ACC112 (cell line): ENCODE results near the gene MTCL1.

Source experiments
- H2AFZ ChIP-seq: fragments of 200-600 bp; sonication (generic); one replicate; pipeline ENCODE4 v1.6.0; 2017; ENCODE audit warnings: antibody characterized with exemption, low read length; ENCODE audit not compliant: unreplicated experiment
- H3K27ac ChIP-seq: fragments of 200-600 bp; sonication (generic); 2 replicates; pipeline ENCODE4 v1.5.1; 2014; ENCODE audit warnings: low read depth, mild to moderate bottlenecking, antibody characterized with exemption, low read length, moderate library complexity
- H3K27me3 ChIP-seq: fragments of 200-600 bp; sonication (generic); 2 replicates; pipeline ENCODE4 v1.6.1; 2014; ENCODE audit warnings: mild to moderate bottlenecking, antibody characterized with exemption, low read length, moderate library complexity, mixed read lengths; ENCODE audit not compliant: insufficient read depth
- H3K36me3 ChIP-seq: fragments of 200-600 bp; sonication (generic); 2 replicates; pipeline ENCODE4 v1.6.1; 2016; ENCODE audit warnings: mild to moderate bottlenecking, antibody characterized with exemption, low read length, moderate library complexity, mixed read lengths; ENCODE audit not compliant: insufficient read depth
- H3K4me1 ChIP-seq: fragments of 200-600 bp; sonication (generic); one replicate; pipeline ENCODE4 v1.6.1; 2016; ENCODE audit warnings: low read length, mixed read lengths; ENCODE audit not compliant: insufficient read depth, unreplicated experiment, control insufficient read depth
- H3K4me3 ChIP-seq: fragments of 200-600 bp; sonication (generic); 2 replicates; pipeline ENCODE4 v1.5.1; 2014; ENCODE audit warnings: mild to moderate bottlenecking, low read depth, low read length
- H3K79me2 ChIP-seq: fragments of 200-600 bp; sonication (generic); one replicate; pipeline ENCODE4 v1.6.0; 2016; ENCODE audit warnings: low read length; ENCODE audit not compliant: control insufficient read depth, unreplicated experiment, insufficient read depth

The MTCL1 gene

DNA sequence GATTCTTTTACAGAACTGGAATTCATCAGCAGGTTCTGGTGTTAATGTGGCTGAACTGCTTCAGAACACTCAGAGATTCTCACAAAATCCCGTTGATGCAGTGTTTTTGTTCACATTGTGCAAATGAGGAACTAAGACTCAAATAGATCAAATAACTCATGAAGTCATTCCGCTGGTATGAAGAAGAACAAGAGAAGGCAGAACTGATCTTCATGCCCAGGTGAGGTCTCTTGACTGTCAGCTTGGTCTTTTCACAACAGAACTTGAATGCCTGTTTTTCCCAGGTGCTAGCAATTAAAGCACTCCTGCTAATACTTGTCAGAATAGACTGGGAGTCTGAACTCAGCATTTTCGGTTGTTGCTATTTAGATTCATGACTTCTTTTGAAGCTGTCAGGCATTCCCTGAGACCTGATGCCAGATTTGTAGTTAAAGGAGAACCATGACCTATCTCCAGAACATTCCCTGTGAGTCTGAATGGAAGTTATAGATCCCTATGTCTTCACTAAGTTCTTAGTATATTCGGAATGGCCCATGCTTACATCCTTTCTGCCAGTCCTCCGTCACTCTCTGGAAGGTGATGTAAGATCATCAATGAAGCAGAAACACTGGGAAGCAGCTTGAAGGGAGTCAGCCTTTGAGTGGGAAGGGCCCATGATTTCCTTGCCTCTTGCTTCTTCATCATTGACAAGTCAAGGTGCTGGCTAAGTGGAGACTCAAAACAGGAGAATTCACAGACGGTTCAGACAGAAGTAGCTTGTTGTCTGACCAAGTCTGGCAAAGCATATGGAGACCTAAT, 155.7 kb downstream of the MTCL1 start:
- no peaks in the 10 kb centered on the region for H3K4me1 ChIP-seq
- H3K27me3 ChIP-seq: no peaks in the 10 kb centered on the region
- H3K79me2 ChIP-seq: no peaks in the 10 kb centered on the region
- H3K4me3 ChIP-seq: no peak overlapping the region
- H3K36me3 ChIP-seq: no peaks in the 10 kb centered on the region
- H2AFZ ChIP-seq: no peak overlapping the region
- H3K27ac ChIP-seq: no peak overlapping the region

DNA sequence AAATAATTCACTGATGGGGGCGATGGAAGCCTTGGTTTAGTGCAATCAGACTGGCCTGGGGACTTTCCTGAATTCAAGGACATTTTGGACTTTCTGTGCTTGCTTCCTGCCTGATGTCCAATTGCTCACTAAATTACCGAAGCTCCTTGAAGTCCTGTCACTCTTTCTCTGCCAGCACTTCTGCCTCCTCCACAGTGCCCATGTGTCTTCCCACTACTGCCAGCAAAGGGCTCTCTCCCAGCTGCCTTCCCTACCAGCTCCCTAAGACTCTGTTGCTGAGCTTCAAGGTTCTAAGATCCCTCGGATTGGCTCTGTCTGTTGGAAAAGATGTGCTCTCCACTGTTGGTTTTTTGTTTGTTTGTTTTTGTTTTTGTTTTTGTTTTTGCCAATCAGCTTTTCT, 158.1 kb downstream of the MTCL1 start:
- no peaks in the 10 kb centered on the region for H3K4me1 ChIP-seq
- no peaks in the 10 kb centered on the region for H3K27me3 ChIP-seq
- no peak overlapping the region for H3K27ac ChIP-seq
- H3K4me3 ChIP-seq: no peak overlapping the region
- H2AFZ ChIP-seq: no peak overlapping the region
- no peaks in the 10 kb centered on the region for H3K36me3 ChIP-seq
- H3K79me2 ChIP-seq: no peaks in the 10 kb centered on the region

DNA sequence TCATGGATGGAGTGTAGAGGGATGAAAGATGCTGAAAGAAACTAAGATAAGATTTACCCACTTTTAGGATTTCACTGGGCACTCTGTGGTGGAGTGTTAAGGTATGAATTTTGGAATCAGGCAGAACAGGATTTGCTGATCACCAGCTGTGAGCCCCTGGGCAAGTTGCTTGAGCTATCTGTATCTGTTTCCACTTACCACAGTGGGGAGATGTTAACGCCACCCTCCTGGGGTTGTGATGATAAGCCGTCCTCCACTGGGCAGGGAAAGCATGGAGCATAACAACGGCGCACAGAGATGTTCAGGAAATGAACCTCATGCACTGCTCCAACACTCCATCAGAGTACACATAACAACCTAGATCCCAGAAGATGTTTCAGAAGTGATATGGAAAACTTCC, 160.6 kb downstream of the MTCL1 start:
- no peaks in the 10 kb centered on the region for H3K36me3 ChIP-seq
- no peak overlapping the region for H3K4me3 ChIP-seq
- no peak overlapping the region for H2AFZ ChIP-seq
- H3K4me1 ChIP-seq: no peaks in the 10 kb centered on the region
- H3K27ac ChIP-seq: no peak overlapping the region
- no peaks in the 10 kb centered on the region for H3K79me2 ChIP-seq
- 0 out of 2 replicates have a peak, but pooled peaks cover 4% of the 10 kb centered on the region for H3K27me3 ChIP-seq

DNA sequence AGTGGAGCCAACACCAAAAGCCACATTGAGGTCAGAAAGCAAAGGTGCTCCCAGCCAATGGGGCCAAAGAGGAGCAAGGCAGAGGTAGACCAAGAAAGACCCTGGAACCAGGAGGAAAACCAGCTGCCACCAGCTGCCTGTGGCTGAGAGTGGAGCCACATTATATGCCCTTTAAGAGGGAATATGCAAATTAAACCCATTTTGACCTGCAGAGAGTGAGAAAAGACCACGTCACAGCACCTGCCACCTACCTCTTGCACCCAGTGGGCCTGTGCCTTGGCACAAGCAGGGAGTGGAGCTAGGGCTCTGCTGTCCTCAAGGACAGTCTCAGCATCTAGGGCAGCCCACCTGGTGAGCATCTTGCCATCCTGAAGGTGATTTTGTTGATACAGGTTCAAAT, 161.3 kb downstream of the MTCL1 start:
- H3K4me1 ChIP-seq: no peaks in the 10 kb centered on the region
- no peaks in the 10 kb centered on the region for H3K79me2 ChIP-seq
- no peak overlapping the region for H2AFZ ChIP-seq
- H3K27ac ChIP-seq: no peak overlapping the region
- H3K27me3 ChIP-seq: 0 out of 2 replicates have a peak, but pooled peaks cover 6% of the 10 kb centered on the region
- no peaks in the 10 kb centered on the region for H3K36me3 ChIP-seq
- no peak overlapping the region for H3K4me3 ChIP-seq

DNA sequence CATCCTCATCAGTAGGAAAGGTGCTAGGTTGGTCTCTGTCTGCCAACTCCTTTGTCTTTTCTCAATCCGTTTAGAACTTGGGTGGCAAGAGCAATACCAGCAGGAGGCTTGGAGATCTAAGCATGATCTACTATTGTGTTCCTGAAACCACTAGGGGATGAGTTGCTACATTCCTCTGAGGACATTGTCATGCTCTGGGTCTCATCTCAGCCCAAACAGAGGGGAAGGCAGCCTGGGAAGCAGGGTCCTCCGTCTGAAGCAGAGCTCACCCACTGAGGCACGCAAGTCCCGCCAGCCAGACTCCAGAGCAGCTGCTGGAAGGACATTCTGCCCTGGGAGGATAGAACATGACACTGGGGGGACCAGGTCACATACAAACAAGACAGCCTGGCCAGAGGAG, 162.9 kb downstream of the MTCL1 start:
- no peaks in the 10 kb centered on the region for H3K4me1 ChIP-seq
- H3K4me3 ChIP-seq: no peak overlapping the region
- no peaks in the 10 kb centered on the region for H3K36me3 ChIP-seq
- no peak overlapping the region for H2AFZ ChIP-seq
- H3K27ac ChIP-seq: no peak overlapping the region
- no peaks in the 10 kb centered on the region for H3K79me2 ChIP-seq
- H3K27me3 ChIP-seq: 0 out of 2 replicates have a peak, but pooled peaks cover 6% of the 10 kb centered on the region

DNA sequence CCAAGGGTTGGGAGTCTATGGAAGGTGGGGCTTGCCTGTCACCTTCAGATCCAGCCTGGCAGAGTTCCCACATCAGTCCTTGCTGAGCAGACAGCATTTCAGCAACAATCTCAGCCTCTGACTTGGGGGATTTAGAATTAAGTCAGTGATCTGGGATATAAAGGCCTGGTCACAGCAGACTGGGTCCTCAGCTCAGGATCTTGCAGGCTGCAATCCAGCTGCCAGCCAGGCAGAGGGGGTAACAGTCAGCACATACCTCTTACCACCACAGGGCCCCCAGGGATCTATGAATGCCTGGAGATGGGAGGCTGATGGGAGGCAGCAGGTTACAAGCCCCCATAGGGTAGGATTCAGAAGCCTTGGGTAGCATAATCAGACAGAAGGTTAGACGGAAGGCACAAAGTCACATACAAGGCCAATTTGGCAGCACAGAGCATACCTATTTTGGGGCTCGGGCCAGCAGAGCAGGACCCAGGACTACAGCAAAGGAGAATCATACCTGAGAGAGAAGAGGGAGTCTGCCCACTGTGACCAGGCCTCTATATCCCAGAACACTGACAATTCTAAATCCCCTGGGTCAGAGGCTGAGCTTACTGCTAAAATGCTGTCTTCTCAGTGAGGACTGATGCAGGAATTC, 163.5 kb downstream of the MTCL1 start:
- Histone ChIP-seq H3K4me1 (no peaks in the 10 kb centered on the region), H3K79me2 (no peaks in the 10 kb centered on the region), H3K27ac (no peak overlapping the region), H3K4me3 (no peak overlapping the region), H2AFZ (no peak overlapping the region), H3K27me3 (0 out of 2 replicates have a peak, but pooled peaks cover 6% of the 10 kb centered on the region), H3K36me3 (no peaks in the 10 kb centered on the region)

DNA sequence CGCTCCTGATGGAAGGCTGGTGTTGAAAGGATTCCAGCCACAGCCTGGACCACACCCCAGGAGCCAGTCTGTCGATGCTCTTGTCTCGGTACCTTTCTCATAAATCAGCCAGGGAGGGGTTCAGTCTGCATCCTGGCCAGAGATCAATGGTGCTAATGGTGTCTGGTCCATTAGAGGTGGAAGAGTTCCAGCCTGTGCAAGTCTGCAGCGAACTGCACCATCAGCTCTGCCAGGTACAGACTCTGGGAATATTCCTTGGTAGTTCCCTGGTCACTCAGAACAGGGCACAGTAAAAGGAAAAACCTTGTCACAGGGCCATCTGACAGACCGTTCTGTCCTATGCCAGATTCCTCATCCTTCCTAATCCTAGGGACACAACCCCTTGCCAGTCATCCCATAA, 164.3 kb downstream of the MTCL1 start:
- Histone ChIP-seq H3K4me3 (no peak overlapping the region), H3K27ac (no peak overlapping the region), H2AFZ (no peak overlapping the region), H3K4me1 (no peaks in the 10 kb centered on the region), H3K27me3 (peaks cover 10% of the 10 kb centered on the region; the same call in 1 of the 2 replicates), H3K79me2 (no peaks in the 10 kb centered on the region), H3K36me3 (no peaks in the 10 kb centered on the region)

DNA sequence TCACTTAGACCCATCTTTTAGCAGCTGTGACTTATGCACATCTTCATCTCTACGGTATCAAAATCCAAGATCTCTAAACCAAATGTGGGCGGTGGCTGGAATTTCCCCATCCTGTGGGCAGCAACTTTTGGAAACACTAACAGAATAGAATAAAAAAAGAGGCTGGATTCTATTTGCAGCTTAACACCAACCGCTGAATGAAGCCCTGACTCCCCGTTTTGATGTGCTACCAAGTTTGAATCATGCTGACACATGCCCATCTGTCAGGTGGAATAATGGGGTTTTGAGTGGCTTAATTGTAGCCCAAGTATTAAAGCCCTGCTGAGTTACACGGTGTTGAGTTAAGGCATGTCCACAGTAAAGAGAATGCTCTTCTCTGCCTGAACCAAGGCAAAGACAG, 165.2 kb downstream of the MTCL1 start:
- no peaks in the 10 kb centered on the region for H3K36me3 ChIP-seq
- H3K4me1 ChIP-seq: no peaks in the 10 kb centered on the region
- peaks cover 10% of the 10 kb centered on the region; the same call in 1 of the 2 replicates for H3K27me3 ChIP-seq
- no peak overlapping the region for H2AFZ ChIP-seq
- no peak overlapping the region for H3K4me3 ChIP-seq
- no peaks in the 10 kb centered on the region for H3K79me2 ChIP-seq
- H3K27ac ChIP-seq: no peak overlapping the region

DNA sequence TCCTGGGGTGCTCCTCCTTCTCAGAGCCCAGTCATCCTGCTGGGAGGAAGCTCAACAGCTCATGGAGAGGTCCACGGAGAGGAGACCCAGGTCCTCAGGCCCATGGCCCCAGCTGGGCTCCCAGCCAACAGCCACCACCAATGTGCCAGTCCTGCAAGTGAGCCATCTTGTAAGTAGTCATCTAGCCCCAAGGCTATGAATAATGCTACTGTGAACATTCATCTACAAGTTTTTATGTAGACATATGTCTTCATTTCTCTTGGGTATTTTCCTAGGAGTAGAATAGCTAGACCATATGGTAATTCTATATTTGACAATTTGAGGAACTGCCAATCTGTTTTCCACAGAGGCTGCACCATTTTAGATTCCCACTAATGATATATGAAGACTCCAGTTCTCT, 166.1 kb downstream of the MTCL1 start:
- no peaks in the 10 kb centered on the region for H3K79me2 ChIP-seq
- H3K27ac ChIP-seq: no peak overlapping the region
- H3K27me3 ChIP-seq: peaks cover 10% of the 10 kb centered on the region; the same call in 1 of the 2 replicates
- no peak overlapping the region for H3K4me3 ChIP-seq
- no peaks in the 10 kb centered on the region for H3K4me1 ChIP-seq
- H3K36me3 ChIP-seq: no peaks in the 10 kb centered on the region
- no peak overlapping the region for H2AFZ ChIP-seq

DNA sequence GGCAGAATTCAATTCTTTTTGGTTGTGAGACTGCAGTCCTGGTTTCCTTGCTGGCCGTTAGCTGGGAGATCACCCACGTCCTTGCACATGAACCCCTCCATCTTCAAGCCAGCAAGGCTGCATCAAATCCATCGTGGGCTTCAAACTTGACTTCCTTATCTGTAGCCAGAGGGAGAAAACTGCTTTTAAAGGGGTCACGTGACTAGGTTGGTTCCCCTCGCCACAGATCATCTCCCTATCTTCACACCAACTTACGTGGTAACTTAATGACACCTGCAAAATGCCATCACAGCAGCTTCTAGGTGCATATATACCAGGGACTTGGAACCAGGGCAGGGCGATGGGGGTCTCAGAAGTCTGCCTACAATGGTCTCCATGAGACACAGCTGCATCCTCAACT, 169.5 kb downstream of the MTCL1 start:
- Histone ChIP-seq H3K36me3 (no peaks in the 10 kb centered on the region), H2AFZ (no peak overlapping the region), H3K4me3 (no peak overlapping the region), H3K27ac (no peak overlapping the region), H3K79me2 (no peaks in the 10 kb centered on the region), H3K4me1 (no peaks in the 10 kb centered on the region), H3K27me3 (peaks cover 9% of the 10 kb centered on the region; the same call in 1 of the 2 replicates)

DNA sequence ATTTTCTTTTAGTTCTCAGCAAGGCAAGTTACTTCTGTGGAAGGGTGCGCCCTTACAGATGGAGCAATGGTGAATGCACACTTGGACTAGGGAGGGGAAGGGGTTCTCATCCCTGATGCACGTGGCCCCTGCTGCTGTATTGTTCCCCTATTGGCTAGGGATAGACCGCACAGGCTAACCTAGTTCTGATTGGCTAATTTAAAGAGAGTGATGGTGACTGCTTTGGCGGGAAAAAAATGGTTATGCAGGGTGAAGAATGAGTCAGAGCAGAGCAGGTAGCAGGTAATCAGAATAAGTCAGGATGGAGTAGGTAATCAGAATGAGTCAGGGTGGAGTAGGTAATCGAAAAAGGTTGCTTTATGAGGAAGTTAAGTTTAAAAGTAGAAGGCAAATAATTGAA, 171.5 kb downstream of the MTCL1 start:
- no peak overlapping the region for H3K27ac ChIP-seq

More for the DNA sequence above, 171.5 kb downstream of the MTCL1 start:
- Histone ChIP-seq H3K4me3 (no peak overlapping the region), H3K27me3 (peaks cover 4% of the 10 kb centered on the region; the same call in 1 of the 2 replicates), H3K4me1 (no peaks in the 10 kb centered on the region), H2AFZ (no peak overlapping the region), H3K36me3 (no peaks in the 10 kb centered on the region), H3K79me2 (no peaks in the 10 kb centered on the region)
